CD4-positive, alpha-beta T cell treated with Interleukin-17A for 1 hour (primary cell): ENCODE data around the gene HLTF.
A peak's percentile ranks its signal among the peaks of the same experiment; 100 is the strongest.
"Not testable (repeated sequence)": the region's sequence is repeated elsewhere in the genome, so short reads cannot be mapped to it uniquely, and the experiment has no call there.

Experiments used
- DNase-seq: peaks from one replicate; pipeline ENCODE4 v3.0.0-alpha.2; 2020

Gene HLTF

GRCh38 chr3:149015393-149015792 is 70.9 kb downstream of the HLTF start:
- no peak for DNase-seq

- DNase-seq = no peak
Observed at GRCh38 chr3:149013726-149014125, 72.6 kb downstream of the HLTF start.

GRCh38 chr3:149011676-149012075 is 74.7 kb downstream of the HLTF start:
- no peak for DNase-seq

- no peak for DNase-seq
Observed at GRCh38 chr3:149010966-149011365, 75.4 kb downstream of the HLTF start.

- no peak for DNase-seq
Observed at GRCh38 chr3:149010504-149010951, 75.8 kb downstream of the HLTF start.

- peak; percentile 67 for DNase-seq
Observed at GRCh38 chr3:149009732-149010131, 76.6 kb downstream of the HLTF start.

- DNase-seq = no peak
Observed at GRCh38 chr3:149007567-149008257, 78.6 kb downstream of the HLTF start.

- no peak for DNase-seq
Observed at GRCh38 chr3:149005416-149005815, 80.9 kb downstream of the HLTF start.

- no peak for DNase-seq
Observed at GRCh38 chr3:149004622-149005021, 81.7 kb downstream of the HLTF start.

GRCh38 chr3:149003653-149004305 is 82.6 kb downstream of the HLTF start:
- peak; percentile 31 for DNase-seq

- no peak for DNase-seq
Observed at GRCh38 chr3:149001727-149002126, 84.6 kb downstream of the HLTF start.

- DNase-seq = no peak
Observed at GRCh38 chr3:149000206-149000745, 86.1 kb downstream of the HLTF start.

GRCh38 chr3:148999806-149000205 is 86.5 kb downstream of the HLTF start:
- no peak for DNase-seq

- DNase-seq = peak; percentile 26
Observed at GRCh38 chr3:148998715-148999423, 87.5 kb downstream of the HLTF start.

GRCh38 chr3:148998297-148998696 is 88.0 kb downstream of the HLTF start:
- no peak for DNase-seq

- no peak for DNase-seq
Observed at GRCh38 chr3:148997623-148998022, 88.7 kb downstream of the HLTF start.

GRCh38 chr3:148992635-148993255 is 93.6 kb downstream of the HLTF start:
- DNase-seq = no peak

GRCh38 chr3:148992027-148992634 is 94.2 kb downstream of the HLTF start:
- DNase-seq = peak; percentile 53

GRCh38 chr3:148991219-148992026 is 94.9 kb downstream of the HLTF start, which contains the start of gene GYG1:
Gene GYG1 (plus strand): TSS chr3:148991540. CDS start chr3:148991641, 101 bp downstream.
- peak; percentile 78 for DNase-seq

- DNase-seq = no peak
Observed at GRCh38 chr3:148990236-148990635, 96.1 kb downstream of the HLTF start.

GRCh38 chr3:148987551-148987950 is 98.8 kb downstream of the HLTF start:
- not testable (repeated sequence) for DNase-seq

GRCh38 chr3:148981273-148981672 is 105.1 kb downstream of the HLTF start:
- no peak for DNase-seq
